Activated naive CD8-positive, alpha-beta T cell treated with anti-CD3 and anti-CD28 coated beads, Interleukin-2, amount 10 ng/mL, durations not matched to agents 7 days and 5 days (primary cell): ENCODE results near the gene SLC29A1. TPM values are rescaled to one million over a fixed set of nuclear protein-coding genes. Genes with fewer than 3 reads are reported as not detected.
A peak's percentile ranks its signal among the peaks of the same experiment; 100 is the strongest.
"Not testable (repeated sequence)": the region's sequence is repeated elsewhere in the genome, so short reads cannot be mapped to it uniquely, and the experiment has no call there.

Source experiments
- ATAC-seq: fragments of 150-1000 bp; cut with Tn5 transposase; one replicate; pipeline ENCODE4 v1.10.0; 2021; ENCODE audit warnings: low read depth, moderate library complexity
- POLR2A ChIA-PET: fragments of 350-600 bp; sonication (Branson Sonifier 250); formaldehyde crosslinking; loops from one replicate; lab custom pipeline; 2021; ENCODE audit warnings: antibody characterized with exemption; lab: Charles Lee
- DNase-seq: peaks from one replicate; pipeline ENCODE4 v3.0.0; 2021
- H3K27ac Mint-ChIP-seq: one replicate; pipeline ENCODE4 v1.8.0; 2022; ENCODE audit warnings: mild to moderate bottlenecking, mixed read lengths
- H3K27me3 Mint-ChIP-seq: one replicate; pipeline ENCODE4 v1.8.0; 2022; ENCODE audit warnings: mild to moderate bottlenecking, moderate library complexity, mixed read lengths
- H3K36me3 Mint-ChIP-seq: one replicate; pipeline ENCODE4 v1.8.0; 2021; ENCODE audit warnings: mild to moderate bottlenecking, mixed read lengths
- H3K4me1 Mint-ChIP-seq: one replicate; pipeline ENCODE4 v1.8.0; 2021; ENCODE audit warnings: mixed read lengths
- H3K4me3 Mint-ChIP-seq: one replicate; pipeline ENCODE4 v1.8.0; 2022; ENCODE audit warnings: mild to moderate bottlenecking, moderate library complexity, mixed read lengths
- H3K9me3 Mint-ChIP-seq: one replicate; pipeline ENCODE4 v1.8.0; 2021; ENCODE audit warnings: mixed read lengths
- total RNA-seq, 2 experiments: library from RNA; stranded (reverse); gene quantifications; one replicate each; pipeline ENCODE4 v1.2.3, GENCODE V29; 2021

SLC29A1 gene
- total RNA-seq, 2 experiments from 2014 or later = 22.5 to 24.0 TPM

GRCh38 chr6:44228836-44229235 lies 5.4 kb downstream of the SLC29A1 start:
- H3K36me3 Mint-ChIP-seq = peaks cover 5% of the 10 kb centered on the region
- no peak overlapping the region for H3K27ac Mint-ChIP-seq
- ATAC-seq (no peak), DNase-seq (no peak)
- POLR2A ChIA-PET = interaction anchor here (1.1 kb wide), 1 partner anchor 28 kb away, joined by 3 read pairs; no protein-coding TSS in a partner anchor
- H3K9me3 Mint-ChIP-seq = no peaks in the 10 kb centered on the region
- H3K27me3 Mint-ChIP-seq = no peaks in the 10 kb centered on the region
- H3K4me1 Mint-ChIP-seq = peaks cover 26% of the 10 kb centered on the region
- H3K4me3 Mint-ChIP-seq = no peak overlapping the region

GRCh38 chr6:44229376-44230033 lies 6.1 kb downstream of the SLC29A1 start:
- H3K27ac Mint-ChIP-seq = no peak overlapping the region
- POLR2A ChIA-PET = interaction anchor here (0.6 to 0.8 kb wide), 2 partner anchors 12 to 18 kb away, joined by 4 to 6 read pairs; partner anchors contain the start of gene HSP90AB1
- no peak for ATAC-seq
- H3K27me3 Mint-ChIP-seq = no peaks in the 10 kb centered on the region
- H3K9me3 Mint-ChIP-seq = no peaks in the 10 kb centered on the region
- DNase-seq = no peak
- peaks cover 5% of the 10 kb centered on the region for H3K36me3 Mint-ChIP-seq
- no peak overlapping the region for H3K4me3 Mint-ChIP-seq
- peaks cover 21% of the 10 kb centered on the region for H3K4me1 Mint-ChIP-seq

- peaks cover 5% of the 10 kb centered on the region for H3K36me3 Mint-ChIP-seq
- H3K4me1 Mint-ChIP-seq = peaks cover 18% of the 10 kb centered on the region
- no peak overlapping the region for H3K4me3 Mint-ChIP-seq
- no peaks in the 10 kb centered on the region for H3K9me3 Mint-ChIP-seq
- no peak for DNase-seq
- H3K27ac Mint-ChIP-seq = no peak overlapping the region
- ATAC-seq = no peak
- POLR2A ChIA-PET = interaction anchor here (0.6 to 0.8 kb wide), 3 partner anchors 12 to 35 kb away, joined by 4 to 6 read pairs (median 4); partner anchors contain the start of gene HSP90AB1
- H3K27me3 Mint-ChIP-seq = no peaks in the 10 kb centered on the region
Observed at GRCh38 chr6:44230034-44230675, 6.8 kb downstream of the SLC29A1 start.

GRCh38 chr6:44231426-44231825 lies 8.0 kb downstream of the SLC29A1 start:
- ATAC-seq, H3K4me3 Mint-ChIP-seq, H3K27me3 Mint-ChIP-seq, H3K9me3 Mint-ChIP-seq, DNase-seq, H3K36me3 Mint-ChIP-seq, H3K27ac Mint-ChIP-seq, POLR2A ChIA-PET: not testable (repeated sequence)
- peaks cover 12% of the 10 kb centered on the region for H3K4me1 Mint-ChIP-seq

- H3K9me3 Mint-ChIP-seq = no peaks in the 10 kb centered on the region
- H3K27me3 Mint-ChIP-seq = no peaks in the 10 kb centered on the region
- POLR2A ChIA-PET = no interaction called here
- H3K27ac Mint-ChIP-seq = peak overlapping the region; percentile 78
- no peak overlapping the region for H3K4me3 Mint-ChIP-seq
- H3K4me1 Mint-ChIP-seq = peaks cover 13% of the 10 kb centered on the region
- no peak for ATAC-seq
- H3K36me3 Mint-ChIP-seq = peaks cover 5% of the 10 kb centered on the region
- no peak for DNase-seq
Observed at GRCh38 chr6:44232676-44233566, 9.5 kb downstream of the SLC29A1 start.

- no peak for DNase-seq
- Mint-ChIP-seq H3K4me3 (no peak overlapping the region), H3K27ac (peak overlapping the region; percentile 78), H3K4me1 (peaks cover 16% of the 10 kb centered on the region), H3K36me3 (peaks cover 5% of the 10 kb centered on the region), H3K9me3 (no peaks in the 10 kb centered on the region), H3K27me3 (no peaks in the 10 kb centered on the region)
- ATAC-seq = no peak
- POLR2A ChIA-PET = interaction anchor here (0.7 to 2.1 kb wide), 3 partner anchors 9 to 14 kb away, joined by 5 to 14 read pairs (median 8); partner anchors contain the start of genes HSP90AB1 and SLC29A1
Observed at GRCh38 chr6:44233567-44234100, 10.2 kb downstream of the SLC29A1 start.

- Mint-ChIP-seq H3K9me3 (no peaks in the 10 kb centered on the region), H3K4me1 (peaks cover 16% of the 10 kb centered on the region), H3K27me3 (no peaks in the 10 kb centered on the region), H3K36me3 (peaks cover 5% of the 10 kb centered on the region), H3K4me3 (no peak overlapping the region), H3K27ac (no peak overlapping the region)
- POLR2A ChIA-PET = interaction anchor here (0.6 to 2.1 kb wide), 7 partner anchors 8 to 165 kb away, joined by 3 to 14 read pairs (median 4); partner anchors contain the start of genes HSP90AB1 and SLC29A1
- DNase-seq = no peak
- no peak for ATAC-seq
Observed at GRCh38 chr6:44234101-44235025, 11.0 kb downstream of the SLC29A1 start.

- H3K27me3 Mint-ChIP-seq = no peaks in the 10 kb centered on the region
- H3K4me1 Mint-ChIP-seq = peaks cover 16% of the 10 kb centered on the region
- H3K36me3 Mint-ChIP-seq = peaks cover 5% of the 10 kb centered on the region
- no peaks in the 10 kb centered on the region for H3K9me3 Mint-ChIP-seq
- ATAC-seq (no peak), DNase-seq (no peak)
- POLR2A ChIA-PET = interaction anchor here (0.6 to 2.1 kb wide), 5 partner anchors 12 to 166 kb away, joined by 3 to 14 read pairs (median 4); partner anchors contain the start of gene HSP90AB1
- H3K27ac Mint-ChIP-seq = no peak overlapping the region
- H3K4me3 Mint-ChIP-seq = no peak overlapping the region
Observed at GRCh38 chr6:44235269-44235668, 11.9 kb downstream of the SLC29A1 start.

- peaks cover 2% of the 10 kb centered on the region for H3K36me3 Mint-ChIP-seq
- H3K9me3 Mint-ChIP-seq = no peaks in the 10 kb centered on the region
- H3K4me3 Mint-ChIP-seq = no peak overlapping the region
- no peak overlapping the region for H3K27ac Mint-ChIP-seq
- POLR2A ChIA-PET = interaction anchor here (2.1 kb wide), 1 partner anchor 11 kb away, joined by 14 read pairs; the partner anchor contains the start of gene HSP90AB1
- H3K27me3 Mint-ChIP-seq = no peaks in the 10 kb centered on the region
- peaks cover 16% of the 10 kb centered on the region for H3K4me1 Mint-ChIP-seq
- DNase-seq (no peak), ATAC-seq (no peak)
Observed at GRCh38 chr6:44235891-44236516, 12.6 kb downstream of the SLC29A1 start.

GRCh38 chr6:44237021-44237812 lies 13.8 kb downstream of the SLC29A1 start:
- no peaks in the 10 kb centered on the region for H3K36me3 Mint-ChIP-seq
- no peak for DNase-seq
- POLR2A ChIA-PET = interaction anchor here (1.3 to 1.5 kb wide), 4 partner anchors 10 to 18 kb away, joined by 5 to 18 read pairs (median 8); partner anchors contain the start of genes HSP90AB1 and SLC29A1
- H3K27ac Mint-ChIP-seq = peak overlapping the region; percentile 94
- no peaks in the 10 kb centered on the region for H3K9me3 Mint-ChIP-seq
- ATAC-seq = peak; percentile 72
- peak overlapping the region; percentile 91 for H3K4me3 Mint-ChIP-seq
- peaks cover 16% of the 10 kb centered on the region for H3K4me1 Mint-ChIP-seq
- H3K27me3 Mint-ChIP-seq = peaks cover 4% of the 10 kb centered on the region
